ENCODE data around the gene GPRIN1. TPM values are rescaled to one million over a fixed set of nuclear protein-coding genes. Genes with fewer than 3 reads are reported as not detected.

The GPRIN1 gene
- total RNA-seq, 4 donors from 2014 or later: 0.83 to 1.9 (median 1.2) TPM

- DNase-seq: no peak
- Histone ChIP-seq H3K9me3 (peaks cover 0 to 14% (median 3%) of the 10 kb centered on the region in 4 donors), H3K27me3 (no peaks in the 10 kb centered on the region), H3K4me3 (no peak overlapping the region), H3K27ac (no peak overlapping the region), H3K4me1 (no peaks in the 10 kb centered on the region), H3K36me3 (peaks cover 0 to 61% (median 0%) of the 10 kb centered on the region in 3 donors)
- no peak for TF ChIP-seq POLR2A (IDR thresholded peaks at IDR 0.05)
- TF ChIP-seq, protein P1, sequence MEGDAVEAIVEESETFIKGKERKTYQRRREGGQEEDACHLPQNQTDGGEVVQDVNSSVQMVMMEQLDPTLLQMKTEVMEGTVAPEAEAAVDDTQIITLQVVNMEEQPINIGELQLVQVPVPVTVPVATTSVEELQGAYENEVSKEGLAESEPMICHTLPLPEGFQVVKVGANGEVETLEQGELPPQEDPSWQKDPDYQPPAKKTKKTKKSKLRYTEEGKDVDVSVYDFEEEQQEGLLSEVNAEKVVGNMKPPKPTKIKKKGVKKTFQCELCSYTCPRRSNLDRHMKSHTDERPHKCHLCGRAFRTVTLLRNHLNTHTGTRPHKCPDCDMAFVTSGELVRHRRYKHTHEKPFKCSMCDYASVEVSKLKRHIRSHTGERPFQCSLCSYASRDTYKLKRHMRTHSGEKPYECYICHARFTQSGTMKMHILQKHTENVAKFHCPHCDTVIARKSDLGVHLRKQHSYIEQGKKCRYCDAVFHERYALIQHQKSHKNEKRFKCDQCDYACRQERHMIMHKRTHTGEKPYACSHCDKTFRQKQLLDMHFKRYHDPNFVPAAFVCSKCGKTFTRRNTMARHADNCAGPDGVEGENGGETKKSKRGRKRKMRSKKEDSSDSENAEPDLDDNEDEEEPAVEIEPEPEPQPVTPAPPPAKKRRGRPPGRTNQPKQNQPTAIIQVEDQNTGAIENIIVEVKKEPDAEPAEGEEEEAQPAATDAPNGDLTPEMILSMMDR (IDR thresholded peaks at IDR 0.05): no peak
Measured at GRCh38 chr5:176587398-176587797, 22.6 kb downstream of the GPRIN1 start.

- no peak for TF ChIP-seq POLR2A (IDR thresholded peaks at IDR 0.05)
- TF ChIP-seq, protein P1 (IDR thresholded peaks at IDR 0.05): no peak
- Histone ChIP-seq H3K27me3 (no peaks in the 10 kb centered on the region), H3K9me3 (peaks cover 0 to 14% (median 3%) of the 10 kb centered on the region in 4 donors), H3K4me1 (no peaks in the 10 kb centered on the region), H3K36me3 (peaks cover 0 to 64% (median 0%) of the 10 kb centered on the region in 3 donors), H3K4me3 (no peak overlapping the region), H3K27ac (no peak overlapping the region)
- DNase-seq: no peak
Measured at GRCh38 chr5:176583076-176583475, 26.9 kb downstream of the GPRIN1 start.

- TF ChIP-seq, protein P1 (IDR thresholded peaks at IDR 0.05): no peak
- TF ChIP-seq POLR2A (IDR thresholded peaks at IDR 0.05): no peak
- no peaks in the 10 kb centered on the region for H3K27me3 ChIP-seq
- DNase-seq: no peak
- no peak overlapping the region for H3K4me3 ChIP-seq
- peaks cover 0 to 68% (median 0%) of the 10 kb centered on the region in 3 donors for H3K36me3 ChIP-seq
- peaks cover 0 to 14% (median 3%) of the 10 kb centered on the region in 4 donors for H3K9me3 ChIP-seq
- no peak overlapping the region for H3K27ac ChIP-seq
- no peaks in the 10 kb centered on the region for H3K4me1 ChIP-seq
Measured at GRCh38 chr5:176581361-176581760, 28.6 kb downstream of the GPRIN1 start.

DNA sequence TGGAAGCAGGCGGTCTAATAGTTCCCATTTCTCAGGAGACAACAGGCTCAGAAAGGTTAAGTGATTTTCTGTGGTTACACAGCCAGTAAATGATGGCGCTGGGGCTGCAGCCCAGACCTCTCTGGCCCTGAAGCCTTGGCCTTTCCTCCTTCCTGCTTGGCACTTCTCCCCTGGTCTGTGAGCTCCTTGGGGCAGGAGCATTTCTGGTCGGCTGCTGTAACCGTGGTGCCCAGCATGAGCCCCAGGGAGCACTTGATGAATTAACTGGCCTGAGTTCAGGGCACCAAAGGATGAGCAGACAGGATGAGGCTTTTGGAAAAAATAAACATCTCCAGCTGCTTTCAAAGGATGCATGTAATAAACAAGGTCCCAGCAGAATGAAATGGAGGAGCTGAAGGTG lies 30.6 kb downstream of the GPRIN1 start:
- Histone ChIP-seq H3K36me3 (peaks cover 0 to 55% (median 0%) of the 10 kb centered on the region in 3 donors), H3K9me3 (no peaks in the 10 kb centered on the region), H3K4me1 (no peaks in the 10 kb centered on the region), H3K27ac (no peak overlapping the region), H3K4me3 (no peak overlapping the region), H3K27me3 (no peaks in the 10 kb centered on the region)
- TF ChIP-seq POLR2A (IDR thresholded peaks at IDR 0.05): no peak
- TF ChIP-seq, protein P1 (IDR thresholded peaks at IDR 0.05): no peak
- no peak for DNase-seq

DNA sequence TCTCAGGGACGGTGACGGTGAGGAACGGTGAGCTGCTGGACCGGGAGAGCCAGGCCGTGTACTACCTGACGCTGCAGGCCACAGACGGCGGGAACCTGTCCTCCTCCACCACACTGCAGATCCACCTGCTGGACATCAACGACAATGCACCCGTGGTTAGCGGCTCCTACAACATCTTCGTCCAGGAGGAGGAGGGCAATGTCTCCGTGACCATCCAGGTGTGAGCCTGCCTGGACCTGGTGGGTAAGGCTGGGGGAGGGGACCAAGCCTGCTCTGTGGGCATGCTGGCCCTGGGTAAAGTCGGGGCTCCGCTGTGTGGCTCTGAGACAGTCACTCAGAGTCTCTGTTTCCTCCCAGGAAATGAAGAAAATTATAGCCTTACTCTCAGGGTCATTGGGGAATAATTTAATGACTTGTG lies 31.6 kb downstream of the GPRIN1 start:
- Histone ChIP-seq H3K4me1 (no peaks in the 10 kb centered on the region), H3K27me3 (no peaks in the 10 kb centered on the region), H3K36me3 (peaks cover 0 to 46% (median 0%) of the 10 kb centered on the region in 3 donors), H3K9me3 (no peaks in the 10 kb centered on the region), H3K4me3 (no peak overlapping the region), H3K27ac (no peak overlapping the region)
- TF ChIP-seq, protein P1 (IDR thresholded peaks at IDR 0.05): peak in 5 of 6 experiments; percentile 24 to 50 (median 46)
- no peak for TF ChIP-seq POLR2A (IDR thresholded peaks at IDR 0.05)
- DNase-seq: peak; percentile 60 to 78 (median 66)

Measured in Peyer's patch (tissue), 4 donors.